SU-DHL-6 (cell line): ENCODE measurements around the gene CDH1.

Experiments used
- H2AFZ ChIP-seq: fragments of 200-600 bp; sonication (generic); 2 replicates; pipeline ENCODE4 v1.6.1; 2014; ENCODE audit warnings: low read depth, mild to moderate bottlenecking, moderate library complexity, mixed read lengths, antibody characterized with exemption, low read length; ENCODE audit not compliant: severe bottlenecking
- H3F3A ChIP-seq: fragments of 200-600 bp; shearing (Covaris generic); 2 replicates; pipeline ENCODE4 v1.6.0; 2016; ENCODE audit warnings: antibody characterized with exemption, mild to moderate bottlenecking; ENCODE audit not compliant: insufficient read depth
- H3K27ac ChIP-seq: fragments of 200-600 bp; sonication (generic); 2 replicates; pipeline ENCODE4 v1.5.1; 2016; ENCODE audit warnings: low read depth, mild to moderate bottlenecking, low read length, moderate library complexity, mixed read lengths
- H3K27me3 ChIP-seq: fragments of 200-600 bp; sonication (generic), shearing (Covaris generic); 2 replicates; pipeline ENCODE4 v1.6.0; 2014; ENCODE audit warnings: mild to moderate bottlenecking, low read length
- H3K36me3 ChIP-seq: fragments of 200-600 bp; sonication (generic); 2 replicates; pipeline ENCODE4 v1.6.1; 2014; ENCODE audit warnings: mild to moderate bottlenecking, low read length, mixed read lengths
- H3K4me2 ChIP-seq: fragments of 300-600, 200-600 bp; shearing (Covaris generic), sonication (generic); 2 replicates; pipeline ENCODE4 v1.6.0; 2014; ENCODE audit warnings: low read length, low read depth, mild to moderate bottlenecking; ENCODE audit not compliant: poor library complexity, severe bottlenecking
- H3K4me3 ChIP-seq: fragments of 200-600 bp; sonication (generic); 2 replicates; pipeline ENCODE4 v1.5.1; 2014; ENCODE audit warnings: antibody characterized with exemption, low read length, mild to moderate bottlenecking, mixed read lengths; ENCODE audit not compliant: insufficient read depth, poor library complexity, severe bottlenecking
- H3K79me2 ChIP-seq: fragments of 200-600 bp; sonication (generic); 2 replicates; pipeline ENCODE4 v1.6.1; 2014; ENCODE audit warnings: mild to moderate bottlenecking, low read length, moderate library complexity; ENCODE audit not compliant: insufficient read depth
- H3K9ac ChIP-seq: fragments of 200-600 bp; sonication (generic); 2 replicates; pipeline ENCODE4 v1.7.0; 2014; ENCODE audit warnings: mild to moderate bottlenecking, low read length
- H3K9me2 ChIP-seq: fragments of 200-600 bp; sonication (generic); replicated peaks from 2 replicates; pipeline ENCODE4 v1.6.1; 2014; ENCODE audit warnings: low read length; ENCODE audit not compliant: insufficient read depth
- H3K9me3 ChIP-seq: fragments of 200-600 bp; sonication (generic); 2 replicates; pipeline ENCODE4 v1.6.1; 2014; ENCODE audit warnings: low read length, mixed read lengths; ENCODE audit not compliant: insufficient read depth
- H4K20me1 ChIP-seq: fragments of 200-600 bp; sonication (generic); 2 replicates; pipeline ENCODE4 v1.6.1; 2014; ENCODE audit warnings: low read depth, mild to moderate bottlenecking, antibody characterized with exemption, low read length, moderate library complexity, mixed read lengths
- CTCF ChIP-seq: fragments of 200-600 bp; sonication (generic); IDR thresholded peaks from one replicate; pipeline ENCODE4 v1.5.1; 2017; ENCODE audit warnings: antibody characterized with exemption, mild to moderate bottlenecking, low read length, moderate library complexity; ENCODE audit not compliant: insufficient read depth, poor library complexity, severe bottlenecking
- EZH2phosphoT487 ChIP-seq: fragments of 200-600 bp; sonication (generic), shearing (Covaris generic); conservative IDR thresholded peaks from 2 replicates; pipeline ENCODE4 v1.6.1; 2018; ENCODE audit warnings: mild to moderate bottlenecking, antibody characterized with exemption, low read length, moderate library complexity, mixed read lengths

CDH1 gene

DNA sequence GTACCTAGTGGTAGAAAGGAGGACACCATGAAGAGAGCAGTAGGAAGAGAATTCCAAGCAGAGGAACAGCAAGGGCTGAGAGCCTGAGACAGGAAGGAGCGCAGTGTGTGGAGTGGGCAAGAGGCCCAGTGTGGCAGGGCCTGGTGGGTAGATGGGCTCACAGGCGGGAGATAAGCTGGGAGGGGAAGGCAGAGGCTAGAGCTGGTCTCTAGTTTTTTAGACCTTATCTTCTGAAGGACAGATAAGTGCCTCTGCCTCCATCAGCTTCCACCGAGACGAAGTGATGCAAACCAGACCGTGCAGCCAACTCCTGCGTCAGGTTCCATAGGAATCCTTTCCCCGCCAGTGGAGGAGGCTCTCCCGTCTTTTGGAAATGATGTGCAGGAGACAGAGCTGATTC, 33.6 kb downstream of the CDH1 start:
- Histone ChIP-seq H3K79me2 (no peaks in the 10 kb centered on the region), H2AFZ (no peak overlapping the region), H3K36me3 (no peaks in the 10 kb centered on the region), H3K4me2 (no peak overlapping the region), H3K9me2 (no peaks in the 10 kb centered on the region), H3F3A (no peaks in the 10 kb centered on the region), H4K20me1 (no peaks in the 10 kb centered on the region), H3K9ac (no peak overlapping the region), H3K27ac (no peak overlapping the region), H3K9me3 (no peaks in the 10 kb centered on the region), H3K4me3 (no peak overlapping the region), H3K27me3 (no peaks in the 10 kb centered on the region)
- TF ChIP-seq CTCF (no peak), EZH2phosphoT487 (no peak)

GRCh38 chr16:68772030-68772681, 35.1 kb downstream of the CDH1 start:
- Histone ChIP-seq H2AFZ (no peak overlapping the region), H3K4me3 (no peak overlapping the region), H3K27ac (no peak overlapping the region), H3K79me2 (no peaks in the 10 kb centered on the region), H3K9me2 (no peaks in the 10 kb centered on the region), H3K9me3 (no peaks in the 10 kb centered on the region), H3K9ac (no peak overlapping the region), H3K4me2 (no peak overlapping the region), H3F3A (no peaks in the 10 kb centered on the region), H4K20me1 (no peaks in the 10 kb centered on the region), H3K36me3 (no peaks in the 10 kb centered on the region), H3K27me3 (no peaks in the 10 kb centered on the region)
- TF ChIP-seq EZH2phosphoT487 (no peak), CTCF (no peak)

- Histone ChIP-seq H3K9me3 (no peaks in the 10 kb centered on the region), H3K27ac (no peak overlapping the region), H3F3A (no peaks in the 10 kb centered on the region), H2AFZ (no peak overlapping the region), H3K4me3 (no peak overlapping the region), H4K20me1 (no peaks in the 10 kb centered on the region), H3K4me2 (no peak overlapping the region), H3K9me2 (no peaks in the 10 kb centered on the region), H3K27me3 (no peaks in the 10 kb centered on the region), H3K36me3 (no peaks in the 10 kb centered on the region), H3K9ac (no peak overlapping the region), H3K79me2 (no peaks in the 10 kb centered on the region)
- no peak for TF ChIP-seq CTCF
- TF ChIP-seq EZH2phosphoT487: no peak
Measured at GRCh38 chr16:68772871-68773270, 35.8 kb downstream of the CDH1 start.
